Measurements from ENCODE around the gene RALGPS2. TPM values are rescaled to one million over a fixed set of nuclear protein-coding genes. Genes with fewer than 3 reads are reported as not detected.

RALGPS2 gene
- total and polyA plus RNA-seq, 2 of the 8 experiments (the other 6 are each of a cell fraction or from before 2014, with no cell fraction given): 6.7 to 38.0 TPM

DNA sequence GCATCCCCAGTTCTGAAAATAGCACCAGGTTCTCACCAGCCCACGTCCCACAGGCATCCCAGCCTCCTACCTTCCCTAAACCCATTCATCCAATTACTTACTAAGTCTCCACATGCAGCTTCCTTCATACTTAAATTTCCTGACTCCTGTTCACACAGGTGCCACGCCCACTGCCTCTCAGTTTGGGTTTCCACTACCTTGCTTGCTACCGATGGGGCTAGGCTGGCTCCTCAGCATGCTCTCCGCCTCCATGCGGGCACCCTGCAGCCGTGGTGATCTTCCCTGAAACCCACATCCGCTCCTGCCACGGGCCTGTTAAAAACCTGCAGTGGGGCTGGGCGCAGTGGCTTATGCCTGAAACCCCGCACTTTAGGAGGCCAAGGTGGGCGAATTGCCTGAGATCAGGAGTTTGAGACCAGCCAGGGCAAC lies 216.2 kb downstream of the RALGPS2 start (continued):
- TF ChIP-seq, protein P1, sequence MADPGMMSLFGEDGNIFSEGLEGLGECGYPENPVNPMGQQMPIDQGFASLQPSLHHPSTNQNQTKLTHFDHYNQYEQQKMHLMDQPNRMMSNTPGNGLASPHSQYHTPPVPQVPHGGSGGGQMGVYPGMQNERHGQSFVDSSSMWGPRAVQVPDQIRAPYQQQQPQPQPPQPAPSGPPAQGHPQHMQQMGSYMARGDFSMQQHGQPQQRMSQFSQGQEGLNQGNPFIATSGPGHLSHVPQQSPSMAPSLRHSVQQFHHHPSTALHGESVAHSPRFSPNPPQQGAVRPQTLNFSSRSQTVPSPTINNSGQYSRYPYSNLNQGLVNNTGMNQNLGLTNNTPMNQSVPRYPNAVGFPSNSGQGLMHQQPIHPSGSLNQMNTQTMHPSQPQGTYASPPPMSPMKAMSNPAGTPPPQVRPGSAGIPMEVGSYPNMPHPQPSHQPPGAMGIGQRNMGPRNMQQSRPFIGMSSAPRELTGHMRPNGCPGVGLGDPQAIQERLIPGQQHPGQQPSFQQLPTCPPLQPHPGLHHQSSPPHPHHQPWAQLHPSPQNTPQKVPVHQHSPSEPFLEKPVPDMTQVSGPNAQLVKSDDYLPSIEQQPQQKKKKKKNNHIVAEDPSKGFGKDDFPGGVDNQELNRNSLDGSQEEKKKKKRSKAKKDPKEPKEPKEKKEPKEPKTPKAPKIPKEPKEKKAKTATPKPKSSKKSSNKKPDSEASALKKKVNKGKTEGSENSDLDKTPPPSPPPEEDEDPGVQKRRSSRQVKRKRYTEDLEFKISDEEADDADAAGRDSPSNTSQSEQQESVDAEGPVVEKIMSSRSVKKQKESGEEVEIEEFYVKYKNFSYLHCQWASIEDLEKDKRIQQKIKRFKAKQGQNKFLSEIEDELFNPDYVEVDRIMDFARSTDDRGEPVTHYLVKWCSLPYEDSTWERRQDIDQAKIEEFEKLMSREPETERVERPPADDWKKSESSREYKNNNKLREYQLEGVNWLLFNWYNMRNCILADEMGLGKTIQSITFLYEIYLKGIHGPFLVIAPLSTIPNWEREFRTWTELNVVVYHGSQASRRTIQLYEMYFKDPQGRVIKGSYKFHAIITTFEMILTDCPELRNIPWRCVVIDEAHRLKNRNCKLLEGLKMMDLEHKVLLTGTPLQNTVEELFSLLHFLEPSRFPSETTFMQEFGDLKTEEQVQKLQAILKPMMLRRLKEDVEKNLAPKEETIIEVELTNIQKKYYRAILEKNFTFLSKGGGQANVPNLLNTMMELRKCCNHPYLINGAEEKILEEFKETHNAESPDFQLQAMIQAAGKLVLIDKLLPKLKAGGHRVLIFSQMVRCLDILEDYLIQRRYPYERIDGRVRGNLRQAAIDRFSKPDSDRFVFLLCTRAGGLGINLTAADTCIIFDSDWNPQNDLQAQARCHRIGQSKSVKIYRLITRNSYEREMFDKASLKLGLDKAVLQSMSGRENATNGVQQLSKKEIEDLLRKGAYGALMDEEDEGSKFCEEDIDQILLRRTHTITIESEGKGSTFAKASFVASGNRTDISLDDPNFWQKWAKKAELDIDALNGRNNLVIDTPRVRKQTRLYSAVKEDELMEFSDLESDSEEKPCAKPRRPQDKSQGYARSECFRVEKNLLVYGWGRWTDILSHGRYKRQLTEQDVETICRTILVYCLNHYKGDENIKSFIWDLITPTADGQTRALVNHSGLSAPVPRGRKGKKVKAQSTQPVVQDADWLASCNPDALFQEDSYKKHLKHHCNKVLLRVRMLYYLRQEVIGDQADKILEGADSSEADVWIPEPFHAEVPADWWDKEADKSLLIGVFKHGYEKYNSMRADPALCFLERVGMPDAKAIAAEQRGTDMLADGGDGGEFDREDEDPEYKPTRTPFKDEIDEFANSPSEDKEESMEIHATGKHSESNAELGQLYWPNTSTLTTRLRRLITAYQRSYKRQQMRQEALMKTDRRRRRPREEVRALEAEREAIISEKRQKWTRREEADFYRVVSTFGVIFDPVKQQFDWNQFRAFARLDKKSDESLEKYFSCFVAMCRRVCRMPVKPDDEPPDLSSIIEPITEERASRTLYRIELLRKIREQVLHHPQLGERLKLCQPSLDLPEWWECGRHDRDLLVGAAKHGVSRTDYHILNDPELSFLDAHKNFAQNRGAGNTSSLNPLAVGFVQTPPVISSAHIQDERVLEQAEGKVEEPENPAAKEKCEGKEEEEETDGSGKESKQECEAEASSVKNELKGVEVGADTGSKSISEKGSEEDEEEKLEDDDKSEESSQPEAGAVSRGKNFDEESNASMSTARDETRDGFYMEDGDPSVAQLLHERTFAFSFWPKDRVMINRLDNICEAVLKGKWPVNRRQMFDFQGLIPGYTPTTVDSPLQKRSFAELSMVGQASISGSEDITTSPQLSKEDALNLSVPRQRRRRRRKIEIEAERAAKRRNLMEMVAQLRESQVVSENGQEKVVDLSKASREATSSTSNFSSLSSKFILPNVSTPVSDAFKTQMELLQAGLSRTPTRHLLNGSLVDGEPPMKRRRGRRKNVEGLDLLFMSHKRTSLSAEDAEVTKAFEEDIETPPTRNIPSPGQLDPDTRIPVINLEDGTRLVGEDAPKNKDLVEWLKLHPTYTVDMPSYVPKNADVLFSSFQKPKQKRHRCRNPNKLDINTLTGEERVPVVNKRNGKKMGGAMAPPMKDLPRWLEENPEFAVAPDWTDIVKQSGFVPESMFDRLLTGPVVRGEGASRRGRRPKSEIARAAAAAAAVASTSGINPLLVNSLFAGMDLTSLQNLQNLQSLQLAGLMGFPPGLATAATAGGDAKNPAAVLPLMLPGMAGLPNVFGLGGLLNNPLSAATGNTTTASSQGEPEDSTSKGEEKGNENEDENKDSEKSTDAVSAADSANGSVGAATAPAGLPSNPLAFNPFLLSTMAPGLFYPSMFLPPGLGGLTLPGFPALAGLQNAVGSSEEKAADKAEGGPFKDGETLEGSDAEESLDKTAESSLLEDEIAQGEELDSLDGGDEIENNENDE (IDR thresholded peaks at IDR 0.05; ENCODE audit: insufficient replicate concordance, low read length): no peak
- no peak for TF ChIP-seq POLR2A (IDR thresholded peaks at IDR 0.05; ENCODE audit: control extremely low read depth in 1 of 2, low read depth in 2 of 2, low read length in 2 of 2)
- no peak for TF ChIP-seq SP4 (IDR thresholded peaks at IDR 0.05; ENCODE audit: low read length)
- TF ChIP-seq CREB1 (IDR thresholded peaks at IDR 0.05): no peak
- no peak for TF ChIP-seq TCF12 (IDR thresholded peaks at IDR 0.05; ENCODE audit: low read depth, low read length)
- TF ChIP-seq NRF1 (IDR thresholded peaks at IDR 0.05; ENCODE audit: low read depth, low read length): no peak
- no peak for TF ChIP-seq CHD2 (IDR thresholded peaks at IDR 0.05; ENCODE audit: low read length)
- TF ChIP-seq JUND (IDR thresholded peaks at IDR 0.05; ENCODE audit: low read length): no peak
- no peak for TF ChIP-seq RFX5 (IDR thresholded peaks at IDR 0.05; ENCODE audit: borderline replicate concordance, low read depth, low read length)
- TF ChIP-seq MAFK (IDR thresholded peaks at IDR 0.05; ENCODE audit: low read depth, low read length): no peak
- no peak for TF ChIP-seq FOSL1 (IDR thresholded peaks at IDR 0.05; ENCODE audit: insufficient read depth, low read depth, low read length)
- TF ChIP-seq KDM1A (IDR thresholded peaks at IDR 0.05; ENCODE audit: borderline replicate concordance, low read length): no peak
- no peak for TF ChIP-seq CEBPB (IDR thresholded peaks at IDR 0.05; ENCODE audit: low read depth, low read length)
